ENCODE data around the gene IGF1R. TPM values are rescaled to one million over a fixed set of nuclear protein-coding genes. Genes with fewer than 3 reads are reported as not detected.

The IGF1R gene
- total RNA-seq = 30.5 and 42.1 TPM in 2 replicates

DNA sequence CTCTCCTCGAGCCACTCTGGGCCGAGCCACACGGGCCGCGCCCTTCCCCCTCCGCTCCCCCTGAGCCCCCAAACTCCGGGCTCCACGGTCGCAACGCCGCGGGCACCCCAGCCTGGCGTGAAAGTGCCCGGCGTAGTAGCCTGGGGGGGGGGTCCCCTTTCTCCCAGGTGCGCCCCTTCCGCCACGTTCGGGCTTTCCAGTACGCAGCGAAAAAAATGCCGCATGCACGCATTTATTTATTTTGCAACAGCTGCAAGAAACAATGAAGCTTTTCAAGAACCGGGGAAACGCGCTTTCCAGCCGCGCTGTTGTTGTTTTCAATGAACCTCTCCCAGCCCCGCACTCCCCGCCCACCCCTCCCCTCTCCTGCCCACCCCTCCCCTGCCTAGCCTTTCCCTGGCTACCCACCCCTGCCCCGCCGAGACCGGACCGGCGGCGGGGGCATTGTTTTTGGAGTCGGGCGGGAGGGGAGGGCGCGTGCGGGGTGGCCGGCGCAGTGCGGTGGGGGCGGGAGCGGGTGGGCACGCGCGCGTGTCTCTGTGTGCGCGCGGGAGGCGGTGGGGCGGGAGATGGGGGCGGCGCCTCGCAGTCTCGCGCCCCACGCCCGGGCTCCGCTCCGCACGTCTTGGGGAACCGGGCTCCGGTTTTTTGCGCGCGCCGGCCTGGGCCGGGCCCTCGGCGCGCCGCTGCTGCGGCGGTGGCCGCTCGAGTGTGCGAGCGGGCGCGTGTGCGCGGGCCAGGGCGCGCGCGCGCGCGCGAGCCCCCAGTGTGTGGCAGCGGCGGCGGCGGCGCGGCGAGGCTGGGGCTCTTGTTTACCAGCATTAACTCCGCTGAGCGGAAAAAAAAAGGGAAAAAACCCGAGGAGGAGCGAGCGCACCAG, at the start of gene IGF1R:
Gene IGF1R, plus strand, starts transcription at position 766 of the 880 bp plus-strand sequence. CDS start 1,043 bp downstream, outside the sequence.

